DOHH2 (cell line): ENCODE results near the gene SLC2A9.

Experiments used
- EZH2phosphoT487 ChIP-seq: fragments of 200-600 bp; sonication (generic); IDR thresholded peaks from 2 replicates; pipeline ENCODE4 v1.6.1; 2017; ENCODE audit warnings: borderline replicate concordance, mild to moderate bottlenecking, antibody characterized with exemption, low read length, moderate library complexity, mixed read lengths
- TF ChIP-seq, protein P1 (sequence below): fragments of 200-600 bp; sonication (generic); IDR thresholded peaks from one replicate; pipeline ENCODE4 v1.5.1; 2014; ENCODE audit warnings: antibody characterized with exemption, mild to moderate bottlenecking, low read depth, low read length; ENCODE audit not compliant: poor library complexity, severe bottlenecking

DNA sequence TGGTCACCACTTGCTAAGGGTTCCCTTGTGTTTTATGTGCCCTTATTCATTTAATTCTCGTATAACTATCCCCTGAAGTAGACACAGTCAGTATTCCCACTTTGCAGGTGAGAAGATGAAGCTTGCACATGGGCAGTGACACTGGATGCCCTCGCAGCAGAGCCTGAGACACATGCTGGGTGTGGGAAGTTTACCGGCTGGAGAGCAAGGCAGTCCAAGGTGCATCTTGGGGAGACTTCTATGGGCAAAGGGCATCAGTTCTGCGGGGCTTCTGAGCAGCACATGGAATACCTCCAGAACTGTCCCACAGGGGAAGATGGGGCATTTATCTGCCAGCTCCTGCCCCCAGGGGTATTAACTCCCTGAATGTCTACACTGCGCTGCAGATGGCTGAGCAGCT lies 92.2 kb downstream of the SLC2A9 start:
- TF ChIP-seq, protein P1, sequence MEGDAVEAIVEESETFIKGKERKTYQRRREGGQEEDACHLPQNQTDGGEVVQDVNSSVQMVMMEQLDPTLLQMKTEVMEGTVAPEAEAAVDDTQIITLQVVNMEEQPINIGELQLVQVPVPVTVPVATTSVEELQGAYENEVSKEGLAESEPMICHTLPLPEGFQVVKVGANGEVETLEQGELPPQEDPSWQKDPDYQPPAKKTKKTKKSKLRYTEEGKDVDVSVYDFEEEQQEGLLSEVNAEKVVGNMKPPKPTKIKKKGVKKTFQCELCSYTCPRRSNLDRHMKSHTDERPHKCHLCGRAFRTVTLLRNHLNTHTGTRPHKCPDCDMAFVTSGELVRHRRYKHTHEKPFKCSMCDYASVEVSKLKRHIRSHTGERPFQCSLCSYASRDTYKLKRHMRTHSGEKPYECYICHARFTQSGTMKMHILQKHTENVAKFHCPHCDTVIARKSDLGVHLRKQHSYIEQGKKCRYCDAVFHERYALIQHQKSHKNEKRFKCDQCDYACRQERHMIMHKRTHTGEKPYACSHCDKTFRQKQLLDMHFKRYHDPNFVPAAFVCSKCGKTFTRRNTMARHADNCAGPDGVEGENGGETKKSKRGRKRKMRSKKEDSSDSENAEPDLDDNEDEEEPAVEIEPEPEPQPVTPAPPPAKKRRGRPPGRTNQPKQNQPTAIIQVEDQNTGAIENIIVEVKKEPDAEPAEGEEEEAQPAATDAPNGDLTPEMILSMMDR, result no peak
- no peak for TF ChIP-seq EZH2phosphoT487
